Prostate gland (tissue), 2 donors: ENCODE measurements around the gene TENT5C.

Experiments used
- CTCF ChIP-seq, 4 experiments: fragments of 200-600 bp in 2 of 4; fragments of 450-650 bp in 2 of 4; sonication (generic) in 2 of 4; IDR thresholded peaks; 1 replicate in 3 of 4; 2 replicates in 1 of 4; pipeline ENCODE4 v1.5.1; 2016 to 2019; ENCODE audit warnings: antibody characterized with exemption in 4 of 4, mild to moderate bottlenecking in 2 of 4, moderate library complexity in 2 of 4
- POLR2AphosphoS5 ChIP-seq: sonication (generic); formaldehyde crosslinking; IDR thresholded peaks from one replicate; pipeline ENCODE4 v1.6.1; 2017; ENCODE audit warnings: antibody characterized with exemption

DNA sequence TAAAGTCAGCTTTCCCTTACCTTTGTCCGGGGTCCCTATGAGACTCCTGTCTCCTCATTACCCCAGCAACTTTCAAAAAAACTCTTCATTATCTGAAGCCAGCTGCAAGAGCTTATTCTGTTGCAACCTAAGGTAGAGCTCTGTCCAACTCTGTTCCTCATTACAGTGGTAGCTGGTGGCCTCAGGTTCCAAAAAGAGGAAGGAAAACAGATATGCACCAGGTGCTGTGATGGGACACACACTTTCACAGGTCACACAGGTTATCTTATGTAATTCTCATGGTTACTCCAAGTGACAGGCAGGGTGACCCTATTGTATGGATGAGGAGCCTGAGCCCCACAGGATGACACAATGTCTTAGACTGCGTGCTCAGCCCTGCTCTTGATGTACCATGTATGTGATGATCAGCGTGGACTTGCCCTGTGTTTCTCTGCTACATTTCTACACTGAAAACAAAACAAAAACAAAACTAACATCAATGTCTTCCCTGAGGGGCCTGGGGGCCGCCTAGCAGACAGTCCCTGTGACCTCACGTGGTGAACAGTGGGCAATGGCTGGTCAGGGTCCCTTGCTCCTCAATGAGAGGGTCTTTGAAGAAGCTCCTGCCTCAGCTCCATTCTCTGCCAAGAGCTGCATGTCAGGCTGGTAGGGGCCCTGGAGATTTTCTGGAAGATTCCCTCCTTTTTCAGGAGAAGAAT, 9.7 kb upstream of the TENT5C start:
- TF ChIP-seq POLR2AphosphoS5, result no peak
- TF ChIP-seq CTCF (IDR thresholded peaks at IDR 0.05), result no peak
